WTC11 (cell line): ENCODE results near the gene CORO6. TPM values are rescaled to one million over a fixed set of nuclear protein-coding genes. Genes with fewer than 3 reads are reported as not detected.

ENCODE experiments used
- AR ChIP-seq: fragments of 250-450 bp; sonication (Bioruptor Pico); IDR thresholded peaks from 2 replicates; pipeline ENCODE4 v1.9.0; 2021; ENCODE audit warnings: mild to moderate bottlenecking
- ATF6 ChIP-seq: sonication (generic); formaldehyde crosslinking; IDR thresholded peaks from 2 replicates; pipeline ENCODE4 v1.8.1; 2023; ENCODE audit warnings: mild to moderate bottlenecking, missing genetic modification reagents
- CBFB ChIP-seq: sonication (generic); formaldehyde crosslinking; IDR thresholded peaks from 2 replicates; pipeline ENCODE4 v1.8.1; 2022; ENCODE audit warnings: mild to moderate bottlenecking, low read depth, missing genetic modification reagents
- CDX4 ChIP-seq: fragments of 250-450 bp; sonication (Bioruptor Pico); IDR thresholded peaks from 2 replicates; pipeline ENCODE4 v1.9.0; 2021; ENCODE audit warnings: moderate library complexity, mild to moderate bottlenecking, inconsistent platforms, borderline replicate concordance
- E2F1 ChIP-seq: sonication (generic); formaldehyde crosslinking; IDR thresholded peaks from 2 replicates; pipeline ENCODE4 v1.8.0; 2022; ENCODE audit warnings: mild to moderate bottlenecking, missing genetic modification reagents
- FOXJ3 ChIP-seq: sonication (generic); formaldehyde crosslinking; IDR thresholded peaks from 2 replicates; pipeline ENCODE4 v1.9.0; 2021; ENCODE audit warnings: missing genetic modification reagents, mild to moderate bottlenecking, borderline replicate concordance
- FOXP4 ChIP-seq: sonication (generic); formaldehyde crosslinking; IDR thresholded peaks from 2 replicates; pipeline ENCODE4 v1.8.0; 2022; ENCODE audit warnings: mild to moderate bottlenecking, missing genetic modification reagents
- GTF2I ChIP-seq: fragments of 250-450 bp; sonication (Bioruptor Pico); conservative IDR thresholded peaks from 2 replicates; pipeline ENCODE4 v1.4.0; 2021; ENCODE audit warnings: mild to moderate bottlenecking
- JAZF1 ChIP-seq: fragments of 250-450 bp; sonication (Bioruptor Pico); IDR thresholded peaks from 2 replicates; pipeline ENCODE4 v1.9.0; 2021; ENCODE audit warnings: moderate library complexity, mild to moderate bottlenecking, inconsistent platforms
- MAX ChIP-seq: sonication (generic); formaldehyde crosslinking; IDR thresholded peaks from 2 replicates; pipeline ENCODE4 v1.8.0; 2022; ENCODE audit warnings: mild to moderate bottlenecking, missing genetic modification reagents
- MYBL2 ChIP-seq: sonication (generic); formaldehyde crosslinking; IDR thresholded peaks from 2 replicates; pipeline ENCODE4 v1.8.1; 2023; ENCODE audit warnings: mild to moderate bottlenecking, moderate library complexity, missing genetic modification reagents
- NFE2L1 ChIP-seq: sonication (generic); formaldehyde crosslinking; IDR thresholded peaks from 2 replicates; pipeline ENCODE4 v1.8.1; 2023; ENCODE audit warnings: missing genetic modification reagents
- NFYB ChIP-seq: sonication (generic); formaldehyde crosslinking; conservative IDR thresholded peaks from 2 replicates; pipeline ENCODE4 v1.8.0; 2022; ENCODE audit warnings: low read depth, missing genetic modification reagents
- NR2C2 ChIP-seq: sonication (generic); formaldehyde crosslinking; IDR thresholded peaks from 2 replicates; pipeline ENCODE4 v1.8.0; 2022; ENCODE audit warnings: mild to moderate bottlenecking, missing genetic modification reagents
- NR3C1 ChIP-seq: sonication (generic); formaldehyde crosslinking; conservative IDR thresholded peaks from 2 replicates; pipeline ENCODE4 v1.8.1; 2023; ENCODE audit warnings: low read depth, mild to moderate bottlenecking, missing genetic modification reagents
- PRRX2 ChIP-seq: fragments of 250-450 bp; sonication (Bioruptor Pico); IDR thresholded peaks from 2 replicates; pipeline ENCODE4 v1.8.0; 2021; ENCODE audit warnings: mild to moderate bottlenecking
- SMAD4 ChIP-seq: sonication (generic); formaldehyde crosslinking; IDR thresholded peaks from 2 replicates; pipeline ENCODE4 v1.8.0; 2022; ENCODE audit warnings: mild to moderate bottlenecking, missing genetic modification reagents
- SOX15 ChIP-seq: fragments of 250-450 bp; sonication (Bioruptor Pico); IDR thresholded peaks from 2 replicates; pipeline ENCODE4 v1.9.0; 2021; ENCODE audit warnings: mild to moderate bottlenecking
- ZBTB21 ChIP-seq: sonication (generic); formaldehyde crosslinking; IDR thresholded peaks from 2 replicates; pipeline ENCODE4 v1.8.1; 2023; ENCODE audit warnings: mild to moderate bottlenecking, missing genetic modification reagents, borderline replicate concordance
- ZMAT4 ChIP-seq: fragments of 250-450 bp; sonication (Bioruptor Pico); IDR thresholded peaks from 2 replicates; pipeline ENCODE4 v1.9.0; 2021; ENCODE audit warnings: mild to moderate bottlenecking
- ZNF121 ChIP-seq: sonication (generic); formaldehyde crosslinking; IDR thresholded peaks from 2 replicates; pipeline ENCODE4 v1.8.0; 2023; ENCODE audit warnings: missing genetic modification reagents
- ZNF219 ChIP-seq: sonication (generic); formaldehyde crosslinking; IDR thresholded peaks from 2 replicates; pipeline ENCODE4 v1.8.0; 2023; ENCODE audit warnings: missing genetic modification reagents, mild to moderate bottlenecking, borderline replicate concordance
- ZNF232 ChIP-seq: sonication (generic); formaldehyde crosslinking; IDR thresholded peaks from 2 replicates; pipeline ENCODE4 v1.8.0; 2022; ENCODE audit warnings: mild to moderate bottlenecking, missing genetic modification reagents
- ZNF263 ChIP-seq: sonication (generic); formaldehyde crosslinking; IDR thresholded peaks from 2 replicates; pipeline ENCODE4 v1.8.1; 2022; ENCODE audit warnings: low read depth, mild to moderate bottlenecking, moderate library complexity, missing genetic modification reagents
- ZNF416 ChIP-seq: fragments of 250-450 bp; sonication (Bioruptor Pico); IDR thresholded peaks from 2 replicates; pipeline ENCODE4 v1.9.0; 2021; ENCODE audit warnings: mild to moderate bottlenecking, inconsistent platforms
- ZNF425 ChIP-seq: fragments of 250-450 bp; sonication (Bioruptor Pico); conservative IDR thresholded peaks from 2 replicates; pipeline ENCODE4 v1.9.0; 2021; ENCODE audit warnings: mild to moderate bottlenecking
- total RNA-seq: library from RNA; stranded (reverse); gene quantifications from 3 replicates; pipeline ENCODE4 v1.2.3, GENCODE V29; 2021

The CORO6 gene
- total RNA-seq, 1 experiment from 2014 or later = 8.9 TPM

GRCh38 chr17:29613352-29613837, 9.3 kb downstream of the CORO6 start (continued):
- no peak for TF ChIP-seq FOXJ3 (CRISPR knock-in tag)
- no peak for TF ChIP-seq NR2C2 (CRISPR knock-in tag)
- TF ChIP-seq NFE2L1 = peak; percentile 96
- peak; percentile 98 for TF ChIP-seq FOXP4 (CRISPR knock-in tag)
- peak; percentile 71; the same call in 1 of the 2 replicates for TF ChIP-seq SMAD4 (CRISPR knock-in tag)
- TF ChIP-seq ZNF232 (CRISPR knock-in tag) = peak; percentile 93
- TF ChIP-seq SOX15 = no peak
- peak; percentile 45; the same call in 1 of the 2 replicates for TF ChIP-seq NFYB (CRISPR knock-in tag)
- peak; percentile 85; the same call in 1 of the 2 replicates for TF ChIP-seq NR3C1 (CRISPR knock-in tag)
- peak; percentile 95 for TF ChIP-seq ZBTB21 (CRISPR knock-in tag)
- no peak for TF ChIP-seq PRRX2 (CRISPR knock-in tag)
- peak; percentile 71 for TF ChIP-seq ZNF263
- TF ChIP-seq JAZF1 (CRISPR knock-in tag) = no peak
- TF ChIP-seq ZNF121 (CRISPR knock-in tag) = peak; percentile 55; the same call in 1 of the 2 replicates
- TF ChIP-seq ZNF425 = no peak
- TF ChIP-seq MAX = peak; percentile 100
- TF ChIP-seq ATF6 (CRISPR knock-in tag) = no peak
- no peak for TF ChIP-seq CDX4 (CRISPR knock-in tag)
- TF ChIP-seq ZMAT4 = no peak
- peak; percentile 95 for TF ChIP-seq MYBL2 (CRISPR knock-in tag)
- TF ChIP-seq CBFB (CRISPR knock-in tag) = peak; percentile 88
- no peak for TF ChIP-seq ZNF416
- no peak for TF ChIP-seq GTF2I
- no peak for TF ChIP-seq ZNF219 (CRISPR knock-in tag)
- TF ChIP-seq AR = no peak
- TF ChIP-seq E2F1 = peak; percentile 90; the same call in 1 of the 2 replicates
